ENCODE results near the gene CMIP.
"Not testable (repeated sequence)": the region's sequence is repeated elsewhere in the genome, so short reads cannot be mapped to it uniquely, and the experiment has no call there.

Gene CMIP

GRCh38 chr16:81572386-81573144 is 128.0 kb downstream of the CMIP start:
- DNase-seq = no peak

GRCh38 chr16:81573533-81574020 is 129.0 kb downstream of the CMIP start:
- no peak for DNase-seq

GRCh38 chr16:81574168-81574567 is 129.6 kb downstream of the CMIP start:
- no peak for DNase-seq

GRCh38 chr16:81575307-81575706 is 130.7 kb downstream of the CMIP start:
- DNase-seq = no peak

GRCh38 chr16:81575834-81576233 is 131.2 kb downstream of the CMIP start:
- DNase-seq = no peak

GRCh38 chr16:81576696-81577095 is 132.1 kb downstream of the CMIP start:
- DNase-seq = no peak

- DNase-seq = not testable (repeated sequence)
These were observed 132.7 kb downstream of the CMIP start for GRCh38 chr16:81577272-81577671.

GRCh38 chr16:81578076-81578475 is 133.5 kb downstream of the CMIP start:
- no peak for DNase-seq

GRCh38 chr16:81578636-81579413 is 134.2 kb downstream of the CMIP start:
- DNase-seq = no peak

- DNase-seq = no peak
These were observed 136.5 kb downstream of the CMIP start for GRCh38 chr16:81581107-81581506.

- no peak for DNase-seq
These were observed 138.2 kb downstream of the CMIP start for GRCh38 chr16:81582655-81583441.

- no peak for DNase-seq
These were observed 139.5 kb downstream of the CMIP start for GRCh38 chr16:81583893-81584631.

GRCh38 chr16:81585785-81586184 is 141.2 kb downstream of the CMIP start:
- no peak for DNase-seq

GRCh38 chr16:81586417-81586816 is 141.8 kb downstream of the CMIP start:
- DNase-seq = no peak

- no peak for DNase-seq
These were observed 142.5 kb downstream of the CMIP start for GRCh38 chr16:81586977-81587625.

GRCh38 chr16:81587626-81588160 is 143.1 kb downstream of the CMIP start:
- DNase-seq = no peak

- DNase-seq = no peak
These were observed 143.9 kb downstream of the CMIP start for GRCh38 chr16:81588326-81589081.

- no peak for DNase-seq
These were observed 145.5 kb downstream of the CMIP start for GRCh38 chr16:81589975-81590650.

GRCh38 chr16:81590714-81591544 is 146.3 kb downstream of the CMIP start:
- DNase-seq = no peak

- no peak for DNase-seq
These were observed 146.9 kb downstream of the CMIP start for GRCh38 chr16:81591545-81591870.

Data from NCI-H1694 (cell line).